Brain microvascular endothelial cell (primary cell): ENCODE measurements around the gene MUCL3.

Experiments used
- DNase-seq: peaks from one replicate; pipeline ENCODE4 v3.0.0-alpha.2; 2020
- H3K27ac ChIP-seq: fragments of 250-450 bp; sonication (Bioruptor Pico); 2 replicates; pipeline ENCODE4 v1.5.1; 2020; ENCODE audit warnings: mild to moderate bottlenecking, moderate library complexity
- H3K27me3 ChIP-seq: fragments of 250-450 bp; sonication (Bioruptor Pico); replicated peaks from 2 replicates; pipeline ENCODE4 v1.5.1; 2020; ENCODE audit warnings: mild to moderate bottlenecking
- H3K36me3 ChIP-seq: fragments of 250-450 bp; sonication (Bioruptor Pico); replicated peaks from 2 replicates; pipeline ENCODE4 v1.5.1; 2020; ENCODE audit warnings: mild to moderate bottlenecking
- H3K4me3 ChIP-seq: 2 replicates; pipeline ENCODE4 v1.5.1; 2011; ENCODE audit warnings: low read depth, mild to moderate bottlenecking, control low read depth, low read length, moderate library complexity
- CTCF ChIP-seq: IDR thresholded peaks from 2 replicates; pipeline ENCODE4 v1.5.1; 2011; ENCODE audit warnings: low read depth, mild to moderate bottlenecking, moderate library complexity, low read length, control low read depth, inconsistent platforms; ENCODE audit errors: missing control alignments
- in situ Hi-C: cut with HindIII; loops from 2 replicates; pipeline ENCODE4 v1.10.0; 2017; ENCODE audit warnings: low sequenced_read_pairs, low pct_ligation_motif_present

The MUCL3 gene

GRCh38 chr6:30954631-30955366 lies 14.0 kb downstream of the MUCL3 start:
- H3K27ac ChIP-seq, result no peak overlapping the region
- peaks cover 23% of the 10 kb centered on the region for H3K27me3 ChIP-seq
- no peak for TF ChIP-seq CTCF
- DNase-seq, result no peak
- peak overlapping the region; percentile 48 for H3K4me3 ChIP-seq
- in situ Hi-C loops, result no loop called here
- no peaks in the 10 kb centered on the region for H3K36me3 ChIP-seq

GRCh38 chr6:30955367-30956042 lies 14.7 kb downstream of the MUCL3 start:
- Histone ChIP-seq H3K27me3 (peaks cover 23% of the 10 kb centered on the region), H3K4me3 (peak overlapping the region; percentile 48), H3K36me3 (no peaks in the 10 kb centered on the region), H3K27ac (no peak overlapping the region)
- TF ChIP-seq CTCF, result no peak
- in situ Hi-C loops, result no loop called here
- DNase-seq, result peak; percentile 14

GRCh38 chr6:30957716-30958115 lies 16.9 kb downstream of the MUCL3 start:
- Histone ChIP-seq H3K27me3 (peaks cover 23% of the 10 kb centered on the region), H3K36me3 (no peaks in the 10 kb centered on the region)
- in situ Hi-C loops, result no loop called here

GRCh38 chr6:30960907-30961673 lies 20.3 kb downstream of the MUCL3 start:
- no peak for TF ChIP-seq CTCF
- no peak overlapping the region for H3K4me3 ChIP-seq
- in situ Hi-C loops, result no loop called here
- no peak overlapping the region for H3K27ac ChIP-seq
- DNase-seq, result peak; percentile 30
- no peaks in the 10 kb centered on the region for H3K36me3 ChIP-seq
- peaks cover 10% of the 10 kb centered on the region for H3K27me3 ChIP-seq

More at GRCh38 chr6:30957716-30958115, 16.9 kb downstream of the MUCL3 start:
- no peak for TF ChIP-seq CTCF
- Histone ChIP-seq H3K4me3 (no peak overlapping the region), H3K27ac (no peak overlapping the region)
- no peak for DNase-seq

GRCh38 chr6:30962716-30963115 lies 21.9 kb downstream of the MUCL3 start:
- in situ Hi-C loops, result no loop called here
- Histone ChIP-seq H3K27me3 (peaks cover 2% of the 10 kb centered on the region), H3K4me3 (no peak overlapping the region), H3K36me3 (no peaks in the 10 kb centered on the region), H3K27ac (no peak overlapping the region)
- TF ChIP-seq CTCF, result no peak
- DNase-seq, result no peak
